HG03175 (cell line): ENCODE results near the gene LRRC25.

Experiments
- ATAC-seq: cut with Tn5 transposase; IDR thresholded peaks from one replicate; pipeline ENCODE4 v1.9.1; 2021; ENCODE audit warnings: mild to moderate bottlenecking, moderate library complexity; ENCODE audit not compliant: unreplicated experiment

Gene LRRC25

DNA sequence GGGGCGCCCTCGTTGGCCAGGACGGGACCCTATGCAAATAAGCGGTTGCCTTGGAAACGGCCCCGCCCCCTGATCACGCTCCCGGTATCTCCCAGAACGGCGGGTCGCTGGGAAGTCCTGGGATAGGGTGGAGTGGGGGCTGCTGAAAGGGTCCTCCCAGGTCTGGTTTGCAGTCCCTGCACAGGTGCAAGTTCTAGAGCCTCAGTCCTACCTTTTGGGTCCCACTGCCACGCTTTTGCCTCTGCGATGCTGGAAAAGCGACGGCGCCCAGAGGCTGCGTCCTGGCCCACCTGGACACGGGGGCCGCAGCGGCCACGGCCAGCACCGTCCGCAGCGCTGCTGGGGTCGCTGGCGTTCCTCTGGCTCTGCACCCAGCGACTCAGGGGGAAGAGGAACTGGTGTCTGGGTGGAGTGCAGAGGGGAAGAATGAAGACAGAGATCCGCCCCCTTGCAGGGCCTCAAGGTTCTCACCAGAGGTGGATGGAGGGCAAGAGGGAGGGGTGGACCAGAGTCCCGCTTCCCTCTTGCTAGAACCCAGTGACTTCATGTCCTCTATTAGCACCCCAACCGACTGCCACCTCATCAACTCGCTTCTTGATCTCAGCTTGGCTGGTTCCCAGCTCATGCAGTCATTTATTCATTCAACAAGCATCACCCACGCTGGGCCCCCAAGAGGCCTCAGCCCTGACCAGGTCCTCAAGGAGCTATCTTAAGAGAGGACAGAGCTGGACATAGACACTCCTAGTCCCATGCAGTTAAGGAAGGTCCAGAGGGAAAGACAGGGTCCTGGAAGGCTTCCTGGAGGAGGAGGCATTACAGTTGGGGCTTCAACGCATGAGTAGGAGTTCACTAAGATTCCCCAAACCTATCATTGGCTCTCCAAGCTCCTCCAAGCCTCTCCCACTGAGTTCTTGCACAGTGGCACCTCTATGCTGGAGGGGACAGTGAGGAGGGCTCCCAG lies at the start of gene LRRC25:
LRRC25 (minus strand) TSS at position 381 of the 961 bp plus-strand sequence. CDS start 659 bp downstream, outside the sequence.
- peak; percentile 60 for ATAC-seq

DNA sequence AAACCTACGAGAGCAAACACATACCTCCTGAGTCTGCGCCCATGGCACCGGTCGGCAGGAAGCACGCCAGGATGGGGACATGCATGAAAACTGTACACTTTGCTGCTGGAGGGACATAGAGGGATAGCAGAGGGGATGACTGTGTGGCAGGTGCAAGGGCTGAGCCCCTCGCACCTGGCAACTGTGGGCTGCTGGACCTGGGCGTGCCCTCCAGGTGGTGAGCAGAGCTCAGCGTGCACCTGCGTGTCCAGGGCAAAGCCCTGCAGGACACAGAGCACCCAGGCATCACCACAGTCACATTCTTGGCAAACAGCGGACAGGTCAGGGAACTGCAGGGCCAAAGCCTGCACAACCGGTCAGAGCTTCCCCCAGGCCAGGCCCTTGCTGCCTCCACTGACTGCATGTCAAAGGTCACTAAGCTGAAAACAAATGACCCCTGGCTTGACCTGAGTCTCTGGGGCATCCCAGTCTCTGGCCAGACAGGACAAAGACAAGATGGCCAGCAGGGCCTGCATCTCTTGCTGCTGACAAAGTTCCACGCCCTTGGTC lies 49.5 kb upstream of the LRRC25 start:
- ATAC-seq = no peak

DNA sequence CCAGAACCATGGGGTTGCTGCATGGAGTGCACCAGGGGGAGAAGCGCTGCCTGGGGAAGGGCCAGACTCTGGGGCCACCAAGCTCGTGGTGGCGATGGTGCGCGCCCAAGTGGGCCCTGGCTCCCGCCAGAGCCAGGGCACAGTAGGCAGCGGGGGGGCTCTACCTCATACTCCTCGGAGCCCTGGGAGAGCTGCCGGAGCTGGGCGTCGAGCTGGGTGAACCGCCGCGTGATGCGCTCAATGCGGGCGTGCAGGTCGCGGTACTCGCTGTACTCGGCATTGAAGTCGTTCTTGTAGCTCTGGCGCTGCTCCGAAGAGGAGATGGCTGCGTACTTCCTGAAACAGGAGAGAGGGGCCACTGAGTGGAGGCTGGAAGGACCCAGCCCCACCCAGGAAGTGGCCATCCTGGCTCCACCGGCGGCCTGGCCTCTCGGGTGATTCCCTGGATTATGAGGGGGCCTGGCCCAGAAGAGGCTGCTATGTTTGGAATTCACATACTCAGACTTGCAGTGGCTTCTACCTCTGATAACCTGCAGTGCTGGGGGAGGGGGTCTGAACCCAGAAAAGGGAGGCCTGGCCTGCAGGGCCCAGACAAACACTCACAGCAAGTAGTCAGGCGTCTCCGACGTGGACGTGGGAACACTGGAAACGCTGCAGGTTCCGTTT lies 48.9 kb upstream of the LRRC25 start:
- no peak for ATAC-seq

DNA sequence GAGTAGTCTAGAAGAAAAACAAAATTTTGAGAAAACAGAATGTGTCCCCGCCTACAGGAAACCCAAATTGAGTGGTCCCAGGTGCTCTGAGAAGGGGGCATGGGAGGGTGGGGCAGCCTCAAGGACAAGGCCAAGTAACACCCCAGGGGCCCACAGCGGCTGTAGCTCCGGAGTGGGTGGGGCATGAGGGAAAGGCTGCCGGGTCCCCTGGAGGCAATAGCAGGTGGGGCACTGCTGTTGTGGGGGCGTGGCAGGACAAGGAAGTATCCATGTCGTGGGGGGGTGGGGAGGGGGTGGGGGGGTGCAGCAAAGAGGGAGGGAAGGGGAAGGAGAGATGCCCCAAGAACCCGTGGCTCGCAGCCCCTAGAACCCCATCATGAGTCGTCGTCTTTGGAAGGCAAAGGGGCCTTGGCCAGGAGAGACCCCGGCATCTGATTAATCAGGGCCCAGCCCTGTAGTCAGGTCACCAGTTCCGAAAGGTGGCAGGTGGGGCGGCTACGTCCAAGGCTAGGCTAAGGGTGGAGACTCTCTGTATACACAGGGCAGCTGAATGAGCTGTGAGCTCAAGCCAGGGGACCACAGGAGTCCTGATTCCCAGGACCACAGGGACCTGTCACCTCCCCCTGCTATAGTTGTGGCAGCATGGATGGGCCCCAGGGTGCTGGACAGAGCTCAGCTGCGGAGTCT lies 48.0 kb upstream of the LRRC25 start:
- ATAC-seq = no peak

DNA sequence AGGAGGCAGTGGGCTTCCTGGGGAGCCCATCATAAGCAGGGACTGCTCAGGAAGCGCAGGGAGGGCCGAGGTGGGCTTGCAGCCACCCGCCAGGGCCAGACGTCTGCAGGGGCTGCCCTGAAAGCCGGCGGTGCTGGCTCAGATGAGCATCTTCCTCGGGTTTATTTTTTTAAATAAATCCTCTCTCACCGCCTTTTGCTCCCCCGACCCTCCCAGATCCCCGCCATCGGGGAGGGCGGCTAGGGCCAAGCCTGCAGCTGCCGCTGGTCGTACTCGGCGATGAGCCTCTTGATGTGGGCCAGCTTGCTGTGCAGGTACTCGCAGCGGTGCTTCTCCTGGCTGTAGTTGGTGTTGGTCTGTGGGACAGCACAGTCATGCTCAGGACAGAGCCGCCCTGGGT lies 47.1 kb upstream of the LRRC25 start:
- no peak for ATAC-seq

DNA sequence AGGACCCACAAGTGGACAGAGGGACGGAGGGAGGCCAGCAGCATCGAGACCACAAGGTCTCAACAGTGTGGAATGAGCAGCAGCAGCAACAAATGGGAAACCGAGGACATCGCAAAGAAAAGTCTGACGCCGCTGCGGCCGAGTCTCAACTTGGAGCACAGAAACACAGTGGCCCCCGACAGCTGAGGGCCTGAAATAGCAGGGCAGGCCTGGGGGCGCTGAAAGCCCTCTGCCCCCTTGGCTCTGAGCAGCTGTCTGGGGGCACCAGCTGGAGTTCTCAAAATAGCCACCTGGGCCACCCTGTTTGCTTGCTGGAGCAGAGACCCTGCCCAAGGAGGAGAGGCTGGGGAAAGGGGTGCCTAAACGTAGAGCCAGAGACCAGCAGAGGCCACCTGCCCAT lies 46.4 kb upstream of the LRRC25 start:
- no peak for ATAC-seq

DNA sequence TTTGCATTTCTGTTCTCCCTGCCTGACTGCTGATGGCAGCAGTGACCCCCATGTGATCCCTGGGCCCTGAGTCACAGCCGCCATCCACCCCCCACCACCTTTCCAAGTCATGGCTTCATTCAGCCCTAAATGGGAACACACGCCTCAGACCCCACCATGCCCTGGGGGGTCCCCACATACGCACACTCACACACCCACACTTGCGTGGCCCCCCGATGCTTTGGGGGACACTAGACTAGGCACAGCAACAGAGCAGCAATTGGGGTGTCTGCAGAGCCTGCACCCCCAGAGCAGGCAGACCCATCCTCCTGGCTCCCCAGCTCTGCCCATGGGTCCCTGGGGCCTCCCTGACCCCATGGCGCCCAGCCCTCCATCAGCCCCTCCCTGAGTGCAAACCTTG lies 46.0 kb upstream of the LRRC25 start:
- ATAC-seq = no peak

DNA sequence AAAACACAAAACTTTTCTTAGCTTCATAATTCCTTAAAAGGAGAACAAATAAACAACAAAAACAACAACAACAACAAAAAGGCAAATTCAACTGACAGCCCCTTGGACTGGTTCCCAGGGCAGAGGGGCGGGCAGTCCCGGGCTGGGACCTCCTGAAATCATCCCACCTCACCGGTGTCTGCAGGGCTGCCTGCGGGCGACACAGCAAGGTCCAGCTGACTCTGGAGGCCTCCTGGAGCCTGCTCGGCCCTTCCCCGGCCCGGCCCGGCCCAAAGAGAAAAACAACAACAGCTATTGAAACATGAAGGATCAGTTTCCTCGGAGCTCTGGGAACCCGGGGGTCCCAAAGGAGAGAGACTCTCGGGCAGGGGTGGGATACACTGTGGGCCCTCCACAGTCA lies 45.5 kb upstream of the LRRC25 start:
- no peak for ATAC-seq

DNA sequence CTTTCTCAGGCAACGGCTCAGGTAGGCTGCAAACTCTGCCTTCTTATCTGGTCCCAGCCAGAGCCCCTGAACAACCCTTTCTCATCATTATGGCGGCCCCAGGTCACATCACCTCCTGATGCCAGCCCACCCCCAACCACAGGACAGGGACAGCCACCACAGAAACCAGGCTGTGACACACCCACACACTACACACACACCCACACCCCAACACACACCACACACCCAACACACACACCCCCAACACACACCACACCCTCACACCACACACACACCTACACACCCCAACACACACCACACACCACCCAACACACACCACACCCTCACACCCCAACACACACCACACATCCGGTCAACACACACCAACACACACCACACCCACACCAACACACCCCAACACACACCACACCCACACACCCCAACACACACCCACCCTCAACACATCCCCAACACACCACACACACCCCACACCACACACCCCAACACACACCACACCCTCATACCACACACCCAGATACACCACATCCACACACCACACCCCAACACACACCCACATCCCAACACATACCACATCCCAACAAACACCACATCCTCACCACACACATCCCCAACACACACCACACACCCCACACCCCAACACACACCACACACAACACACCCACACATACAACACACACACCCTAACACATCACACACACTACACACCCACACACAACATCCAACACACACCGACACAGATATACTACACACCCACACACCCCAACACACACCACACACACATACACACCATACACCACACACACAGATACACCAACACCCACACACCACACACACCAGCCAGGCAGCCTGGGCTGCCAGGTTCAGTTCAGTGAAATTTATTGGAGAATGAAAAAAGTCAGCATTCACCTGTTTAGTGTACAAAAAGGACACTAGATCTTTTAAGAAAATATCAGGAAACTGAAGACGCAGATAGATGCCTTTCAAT lies 44.7 kb upstream of the LRRC25 start:
- ATAC-seq = no peak

DNA sequence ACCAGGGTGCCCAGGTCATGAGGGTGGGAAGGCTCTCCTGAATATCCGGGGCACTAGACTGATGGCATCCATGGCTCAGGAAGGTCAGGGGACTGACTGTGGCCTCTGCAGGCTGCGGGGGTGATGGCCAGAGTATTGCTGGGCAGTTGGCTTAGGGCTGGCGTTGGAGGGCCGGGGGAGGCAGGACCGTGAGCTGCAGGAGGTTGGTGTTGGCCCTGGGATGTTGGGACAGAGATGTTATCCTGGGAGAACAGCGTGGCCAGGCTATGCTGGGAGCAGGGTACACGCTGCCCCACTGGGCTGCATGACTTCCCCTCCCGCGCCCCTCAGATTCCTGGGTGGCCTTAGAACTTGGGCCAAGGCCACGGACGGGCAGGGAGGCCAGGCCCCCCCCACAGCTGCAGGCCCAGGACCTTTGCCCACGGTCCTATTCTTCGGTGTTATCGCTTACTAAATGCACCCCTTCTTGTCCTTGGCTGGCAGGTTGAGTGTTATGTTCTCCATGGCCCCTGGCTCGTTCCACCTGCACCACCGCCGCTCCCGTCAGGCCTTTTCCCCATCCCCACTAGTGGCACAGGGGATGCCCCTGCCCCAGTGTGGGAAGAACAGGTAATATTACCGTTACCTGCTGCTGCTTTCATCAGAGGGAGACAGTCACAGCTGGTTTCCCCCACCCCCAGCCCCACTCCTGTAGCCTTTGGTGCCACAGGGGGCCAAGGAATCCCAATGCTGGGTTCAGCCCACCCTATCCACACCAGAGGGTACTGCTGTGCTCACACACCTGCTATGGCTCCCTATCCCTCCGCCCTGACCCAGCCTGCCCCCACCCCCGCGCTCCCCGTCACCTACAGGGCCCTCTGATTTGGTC lies 43.7 kb upstream of the LRRC25 start:
- ATAC-seq = no peak

DNA sequence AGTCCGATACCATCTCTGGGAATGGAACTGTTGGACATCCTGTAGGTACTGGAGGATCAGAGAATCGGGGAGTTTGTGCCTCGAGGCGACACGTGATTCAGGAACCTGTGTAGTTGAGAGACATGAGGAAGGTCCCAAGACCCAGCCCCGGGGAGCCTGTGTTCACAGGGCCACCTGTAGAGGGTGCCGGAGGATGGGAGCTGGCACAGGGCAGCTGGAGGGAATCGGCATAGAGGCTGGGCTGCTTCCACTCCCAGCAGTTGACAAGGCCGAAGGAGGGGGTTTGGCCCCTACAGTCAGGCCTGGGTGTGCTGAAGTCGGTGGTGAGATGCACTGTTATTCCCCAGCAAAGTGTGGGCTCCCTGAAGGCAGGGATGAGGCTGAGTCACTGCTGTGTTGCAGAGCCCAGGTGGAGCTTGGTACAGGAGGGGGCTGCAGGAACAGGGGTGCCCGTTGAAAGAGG lies 43.0 kb upstream of the LRRC25 start:
- no peak for ATAC-seq

DNA sequence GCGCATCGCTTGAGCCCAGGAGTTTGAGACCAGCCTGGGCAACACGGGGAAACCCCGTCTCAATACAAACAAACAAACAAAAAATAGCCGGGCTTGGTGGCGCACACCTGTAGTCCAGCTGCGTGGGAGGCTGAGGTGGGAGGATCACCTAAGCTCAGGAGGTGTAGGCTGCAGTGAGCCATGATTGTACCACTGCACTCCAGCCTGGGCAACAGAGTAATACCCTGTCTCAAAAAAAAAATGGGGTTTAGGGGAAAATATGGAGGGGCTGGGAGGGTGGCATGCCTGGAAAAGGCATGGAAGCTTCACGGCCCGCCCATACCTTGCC lies 42.5 kb upstream of the LRRC25 start:
- no peak for ATAC-seq

DNA sequence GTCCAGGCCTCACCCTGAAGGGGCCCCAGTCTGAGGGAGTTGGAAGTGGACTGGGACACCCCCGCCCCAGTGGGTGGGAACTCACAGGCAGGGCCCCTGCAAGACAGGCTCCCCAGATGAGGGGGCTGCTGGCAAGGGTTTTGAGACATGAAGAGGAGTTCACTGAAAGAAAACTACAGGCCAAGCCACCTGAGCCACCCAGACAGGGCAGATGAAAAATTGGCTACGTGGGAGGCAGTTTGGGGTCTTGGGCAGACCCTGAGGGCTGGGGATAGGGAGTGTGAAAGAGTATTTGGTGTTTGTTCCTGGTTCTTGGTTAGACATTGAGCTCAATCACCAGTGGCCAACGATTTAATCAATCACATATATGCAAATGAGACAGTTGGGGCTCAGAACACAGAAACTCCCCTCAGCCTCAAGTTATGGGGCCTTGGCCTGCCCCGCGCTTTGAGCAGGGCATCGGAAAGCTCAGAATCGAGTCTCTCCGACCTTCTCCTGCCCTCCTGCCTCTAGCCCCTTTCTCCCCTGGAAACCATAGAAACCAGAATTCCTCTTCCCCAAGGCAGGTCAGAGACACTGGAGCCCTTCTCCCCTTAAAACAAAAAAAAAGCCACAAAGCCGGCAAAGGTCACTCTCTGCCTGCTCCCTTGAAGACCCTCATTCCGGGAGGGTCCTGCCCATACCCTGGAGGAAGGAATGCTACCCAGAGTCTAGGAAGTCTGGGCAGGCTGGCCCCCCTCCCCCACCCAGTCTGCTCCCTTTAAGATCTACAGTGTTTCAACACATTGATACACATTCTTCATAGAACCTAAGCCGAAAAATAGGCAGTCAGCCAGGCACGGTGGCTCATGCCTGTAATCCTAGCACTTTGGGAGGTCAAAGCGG lies 41.8 kb upstream of the LRRC25 start:
- ATAC-seq = no peak

DNA sequence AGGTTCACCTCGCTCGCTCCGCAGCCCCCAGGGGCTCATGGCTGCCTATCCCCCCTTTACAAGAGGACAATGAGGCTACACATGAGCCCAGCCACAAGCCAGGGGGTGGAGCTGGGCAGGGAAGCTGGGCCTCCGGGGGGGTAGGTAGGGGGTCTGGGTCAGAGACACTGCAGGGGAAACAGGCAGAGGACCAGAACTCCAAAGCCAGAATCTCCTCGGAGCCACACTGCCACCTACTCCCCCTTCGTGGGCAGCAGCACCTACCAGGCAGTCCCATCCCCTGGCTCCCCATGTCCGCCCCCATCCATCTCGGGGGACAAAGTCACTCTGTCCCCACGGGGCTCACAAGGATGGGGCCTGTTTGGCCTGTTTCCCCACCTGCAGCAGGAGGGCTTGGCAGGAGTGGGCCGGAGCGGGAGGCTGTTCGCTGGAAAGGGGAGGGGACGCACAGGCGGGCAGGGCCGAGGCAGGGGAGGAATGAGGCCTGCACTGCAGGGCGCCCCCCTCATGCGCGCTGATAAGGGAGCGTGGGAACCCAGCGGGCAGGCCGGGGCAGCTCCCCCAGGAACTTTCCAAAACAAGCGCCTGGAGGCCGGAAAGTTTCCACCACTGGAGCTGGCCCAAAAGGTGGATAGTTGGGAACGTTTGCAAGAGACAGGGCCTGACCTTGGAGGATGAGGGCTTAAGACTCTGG lies 41.1 kb upstream of the LRRC25 start:
- ATAC-seq = no peak

DNA sequence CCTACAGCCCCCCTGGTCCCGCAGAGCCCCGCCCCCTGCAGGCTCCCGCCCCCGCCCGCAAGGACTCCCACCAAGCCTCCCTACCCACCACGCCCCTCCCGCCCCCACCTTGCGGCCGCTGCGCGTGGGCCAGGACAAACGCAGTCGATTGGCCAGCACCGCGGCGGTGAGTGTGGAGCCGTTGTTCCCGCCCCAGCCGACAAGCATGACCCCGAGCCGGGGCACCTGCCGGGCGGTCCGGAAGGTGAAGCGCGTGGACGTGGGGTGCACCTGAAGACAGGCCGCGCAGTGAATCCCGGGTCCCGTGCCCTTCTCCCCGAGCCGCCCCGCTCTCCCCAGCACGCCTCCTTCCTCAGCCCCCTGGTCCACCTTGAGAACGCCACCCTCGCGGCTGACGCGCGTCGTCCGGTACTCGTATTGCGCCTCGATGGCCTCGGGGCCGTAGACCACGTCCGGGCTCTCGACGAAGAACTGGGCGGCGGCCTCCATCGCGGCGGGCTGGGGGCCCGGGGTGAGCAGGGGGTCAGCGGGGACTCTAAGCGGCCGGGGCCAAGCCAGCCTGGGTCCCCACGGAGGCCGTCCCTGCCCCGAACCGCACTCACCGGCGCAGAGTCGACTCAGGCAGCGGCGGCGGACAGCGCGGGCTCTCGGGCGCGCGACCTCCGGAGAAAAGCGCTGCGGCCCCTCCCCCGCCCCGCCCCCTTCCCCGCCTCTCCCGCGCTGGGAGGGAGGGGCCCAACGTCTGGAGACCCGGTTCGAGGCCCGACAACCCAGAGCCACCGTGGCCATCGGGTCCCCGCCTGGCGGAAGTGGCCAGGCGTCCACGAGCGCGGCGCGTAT lies 40.3 kb upstream of the LRRC25 start, which contains the start of gene ISYNA1:
ISYNA1 (minus strand) TSS at position 643 of the 840 bp plus-strand sequence; CDS start at position 489, 154 bp downstream.
- ATAC-seq = no peak

DNA sequence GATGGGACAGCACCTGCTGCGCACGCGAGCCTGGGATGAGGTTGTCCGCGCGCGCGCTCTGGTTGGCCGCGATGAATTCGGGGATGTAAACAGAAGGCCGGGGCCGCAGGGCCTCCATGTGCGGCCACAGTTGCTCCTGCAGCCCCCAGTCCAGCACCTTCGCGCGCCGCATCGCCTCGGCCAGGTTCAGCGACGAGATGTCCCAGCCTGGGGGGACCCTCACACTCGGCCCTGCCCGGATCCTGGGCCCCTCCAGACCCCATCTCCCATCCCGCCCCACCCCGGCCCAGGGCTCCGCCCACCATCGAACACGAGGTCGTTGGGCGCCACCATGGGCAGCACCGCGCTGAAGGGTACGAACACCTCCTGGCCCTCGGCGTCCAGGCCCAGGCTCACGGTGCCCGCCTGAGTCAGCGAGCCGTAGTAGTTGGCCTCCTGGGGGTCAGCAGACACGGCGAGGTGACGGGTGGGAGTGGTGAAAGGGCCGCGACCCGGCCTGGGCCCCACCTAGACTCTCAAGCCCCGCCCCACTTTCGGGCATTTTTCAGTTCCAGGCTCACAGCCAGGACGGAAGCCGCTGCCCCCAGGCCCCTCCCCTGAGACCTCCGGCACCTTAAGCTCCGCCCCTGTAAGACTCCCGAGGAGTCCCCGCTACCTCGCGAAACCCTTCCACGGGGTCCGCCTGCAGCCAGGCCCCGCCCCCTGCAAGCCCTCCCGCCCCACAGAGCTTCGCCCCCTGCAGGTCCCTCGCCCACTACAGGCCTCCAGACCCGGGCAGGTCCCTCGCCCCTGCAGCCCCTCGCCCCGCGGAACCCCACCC lies 39.5 kb upstream of the LRRC25 start:
- no peak for ATAC-seq
